Hepatocyte (in vitro differentiated cells): ENCODE measurements around the gene ARL6IP4.

Experiments used
- CTCF ChIP-seq: fragments of 200-600 bp; sonication (generic); IDR thresholded peaks from 2 replicates; pipeline ENCODE4 v1.5.1; 2016; ENCODE audit warnings: antibody characterized with exemption, mild to moderate bottlenecking; ENCODE audit not compliant: poor library complexity
- EZH2 ChIP-seq: fragments of 200-600 bp; sonication (generic); IDR thresholded peaks from 2 replicates; pipeline ENCODE4 v1.6.1; 2016; ENCODE audit warnings: antibody characterized with exemption, mild to moderate bottlenecking, borderline replicate concordance
- EZH2phosphoT487 ChIP-seq: fragments of 200-600 bp; sonication (generic); IDR thresholded peaks from one replicate; pipeline ENCODE4 v1.6.1; 2018; ENCODE audit warnings: antibody characterized with exemption, mild to moderate bottlenecking, low read depth, moderate library complexity; ENCODE audit not compliant: unreplicated experiment, severe bottlenecking

DNA sequence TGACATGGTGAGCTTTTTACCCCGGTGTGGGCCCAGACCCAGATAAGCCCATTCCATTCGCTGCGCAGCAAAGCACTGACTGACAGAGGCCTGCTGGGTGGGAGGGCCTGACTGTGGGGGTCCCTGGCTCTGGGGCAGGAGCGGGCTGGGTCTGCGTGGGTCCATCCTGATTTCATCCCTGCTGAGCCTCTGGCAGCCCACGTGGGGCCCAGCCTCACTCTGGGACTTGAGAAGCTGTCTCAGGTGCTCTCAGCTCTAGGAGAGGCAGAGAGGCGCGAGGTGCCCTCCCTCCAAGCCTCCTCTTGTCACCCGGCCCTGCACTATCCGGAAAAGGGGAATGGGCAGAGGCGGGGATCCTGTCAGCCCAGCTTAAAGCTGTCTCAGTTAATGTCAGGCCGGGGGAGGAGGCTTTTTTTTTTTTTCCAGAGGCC is 15.1 kb upstream of the ARL6IP4 start:
- TF ChIP-seq CTCF: no peak
- no peak for TF ChIP-seq EZH2
- no peak for TF ChIP-seq EZH2phosphoT487
